ENCODE results near the gene ENO4. TPM values are rescaled to one million over a fixed set of nuclear protein-coding genes. Genes with fewer than 3 reads are reported as not detected.

ENO4 gene, protein sequence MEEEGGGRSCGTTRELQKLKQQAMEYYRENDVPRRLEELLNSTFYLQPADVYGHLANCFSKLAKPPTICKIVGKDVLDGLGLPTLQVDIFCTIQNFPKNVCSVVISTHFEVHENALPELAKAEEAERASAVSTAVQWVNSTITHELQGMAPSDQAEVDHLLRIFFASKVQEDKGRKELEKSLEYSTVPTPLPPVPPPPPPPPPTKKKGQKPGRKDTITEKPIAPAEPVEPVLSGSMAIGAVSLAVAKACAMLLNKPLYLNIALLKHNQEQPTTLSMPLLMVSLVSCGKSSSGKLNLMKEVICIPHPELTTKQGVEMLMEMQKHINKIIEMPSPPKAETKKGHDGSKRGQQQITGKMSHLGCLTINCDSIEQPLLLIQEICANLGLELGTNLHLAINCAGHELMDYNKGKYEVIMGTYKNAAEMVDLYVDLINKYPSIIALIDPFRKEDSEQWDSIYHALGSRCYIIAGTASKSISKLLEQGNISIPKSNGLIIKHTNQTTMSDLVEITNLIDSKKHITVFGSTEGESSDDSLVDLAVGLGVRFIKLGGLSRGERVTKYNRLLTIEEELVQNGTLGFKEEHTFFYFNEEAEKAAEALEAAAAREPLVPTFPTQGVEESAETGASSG
- 1.1 and 1.2 TPM in 2 replicates for total RNA-seq

GRCh38 chr10:116849248-116850057 is at the start of gene ENO4:
Gene ENO4 (plus strand): TSS chr10:116849499. CDS start chr10:116849567, 68 bp downstream.

Other genes starting within 250 kb of the ENO4 start
- gene PNLIPRP2, start 228.5 kb upstream of the ENO4 start, total RNA-seq: not detected in 2 replicates
- gene HSPA12A, start 106.9 kb upstream of the ENO4 start, total RNA-seq: 9.4 and 13.9 TPM in 2 replicates
- 6.4 and 6.9 TPM in 2 replicates for gene SHTN1, start 155.7 kb downstream of the ENO4 start, total RNA-seq

Measured in articular chondrocyte of knee joint (primary cell).